Measurements from ENCODE around the gene EEF1AKMT4. TPM values are rescaled to one million over a fixed set of nuclear protein-coding genes. Genes with fewer than 3 reads are reported as not detected.

EEF1AKMT4 gene
- total and polyA plus RNA-seq, 8 donors, result 1.8 to 5.3 (median 2.9) TPM

DNA sequence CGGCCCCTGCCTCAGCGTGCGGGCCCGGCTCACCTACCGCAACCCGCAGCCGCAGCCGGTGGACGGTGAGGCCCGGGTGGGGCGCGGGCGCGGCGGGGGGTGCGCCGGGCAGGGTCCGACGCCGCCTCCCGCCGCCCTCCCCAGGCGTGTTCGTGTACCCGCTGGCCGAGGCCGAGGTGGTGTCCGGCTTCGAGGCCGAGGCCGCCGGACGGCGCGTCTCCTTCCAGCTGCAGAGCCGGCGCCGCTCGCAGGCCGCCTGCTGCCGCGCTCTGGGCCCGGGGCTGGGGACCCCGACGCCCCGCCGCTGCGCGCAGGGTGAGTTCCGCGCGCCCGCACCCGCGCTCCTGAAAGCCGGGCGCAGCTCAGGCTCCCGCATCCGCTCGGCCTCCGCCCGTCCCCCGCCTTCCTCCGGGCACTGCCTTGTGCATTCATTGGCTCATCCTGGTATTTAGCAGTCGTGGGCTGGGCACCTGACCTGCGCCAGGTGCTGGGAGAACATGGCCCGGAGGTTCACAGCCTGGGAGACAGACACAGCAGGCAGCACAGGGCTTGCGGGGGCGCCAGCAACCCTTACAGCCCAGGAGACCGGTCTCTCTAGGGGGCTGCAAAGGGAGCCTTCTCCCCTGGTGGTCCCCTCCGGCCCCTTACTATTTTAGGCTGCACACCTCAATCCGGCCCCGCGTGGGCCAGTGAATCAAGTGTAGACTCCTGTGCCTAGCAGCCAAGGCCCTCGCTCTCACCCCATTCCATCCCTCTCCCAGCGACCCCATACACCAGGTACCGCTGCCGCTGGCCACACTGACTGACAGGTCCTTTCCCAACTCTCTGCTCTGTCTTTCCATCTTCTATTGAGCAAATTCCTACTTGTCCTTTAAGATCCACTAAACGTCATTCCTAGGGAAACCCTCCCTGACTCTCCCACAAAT, 18.6 kb upstream of the EEF1AKMT4 start:
- WGBS, 2 donors, result 11 to 21% methylated on average over 32 to 79 of the region's 79 CpGs
- DNase-seq, result peak in 3 of 6 donors; percentile 49 to 78 (median 59)
- TF ChIP-seq, protein P1, sequence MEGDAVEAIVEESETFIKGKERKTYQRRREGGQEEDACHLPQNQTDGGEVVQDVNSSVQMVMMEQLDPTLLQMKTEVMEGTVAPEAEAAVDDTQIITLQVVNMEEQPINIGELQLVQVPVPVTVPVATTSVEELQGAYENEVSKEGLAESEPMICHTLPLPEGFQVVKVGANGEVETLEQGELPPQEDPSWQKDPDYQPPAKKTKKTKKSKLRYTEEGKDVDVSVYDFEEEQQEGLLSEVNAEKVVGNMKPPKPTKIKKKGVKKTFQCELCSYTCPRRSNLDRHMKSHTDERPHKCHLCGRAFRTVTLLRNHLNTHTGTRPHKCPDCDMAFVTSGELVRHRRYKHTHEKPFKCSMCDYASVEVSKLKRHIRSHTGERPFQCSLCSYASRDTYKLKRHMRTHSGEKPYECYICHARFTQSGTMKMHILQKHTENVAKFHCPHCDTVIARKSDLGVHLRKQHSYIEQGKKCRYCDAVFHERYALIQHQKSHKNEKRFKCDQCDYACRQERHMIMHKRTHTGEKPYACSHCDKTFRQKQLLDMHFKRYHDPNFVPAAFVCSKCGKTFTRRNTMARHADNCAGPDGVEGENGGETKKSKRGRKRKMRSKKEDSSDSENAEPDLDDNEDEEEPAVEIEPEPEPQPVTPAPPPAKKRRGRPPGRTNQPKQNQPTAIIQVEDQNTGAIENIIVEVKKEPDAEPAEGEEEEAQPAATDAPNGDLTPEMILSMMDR (IDR thresholded peaks at IDR 0.05), result no peak
- Histone ChIP-seq H3K27ac (no peak overlapping the region), H3K9me3 (no peaks in the 10 kb centered on the region), H3K4me3 (peak overlapping the region in 3 of 4 donors; percentile 23 to 69 (median 52)), H3K36me3 (no peaks in the 10 kb centered on the region), H3K27me3 (no peaks in the 10 kb centered on the region), H3K4me1 (peaks cover 0 to 8% (median 6%) of the 10 kb centered on the region in 3 donors)
- no peak for FAIRE-seq
- ATAC-seq, result peak in 3 of 4 donors; percentile 16 to 48 (median 43)
- intact Hi-C loops (cut with DNase I), result loop anchor here in 1 of 3 donors (10.0 kb wide), 2 partner anchors 86 to 336 kb away; no protein-coding TSS in a partner anchor

DNA sequence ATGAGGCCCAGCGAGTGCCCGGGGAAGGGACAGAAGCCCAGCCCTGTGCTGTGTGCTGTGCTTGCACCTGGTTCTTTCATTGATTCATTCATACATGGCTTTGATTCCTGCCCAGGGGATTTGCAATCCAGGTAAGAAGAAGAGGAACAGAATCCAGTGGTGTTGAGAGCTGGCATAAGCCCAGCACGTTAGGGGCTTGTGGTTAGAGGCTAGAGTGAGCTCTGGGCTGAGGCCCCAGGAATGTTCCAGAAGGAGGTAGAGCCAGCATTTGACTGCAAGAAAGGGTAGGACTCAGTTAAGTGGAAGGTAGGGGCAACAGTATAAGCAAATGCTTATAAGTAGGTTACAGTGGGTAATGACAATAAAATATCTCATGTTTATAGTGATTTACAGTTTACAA, 17.8 kb upstream of the EEF1AKMT4 start:
- intact Hi-C loops (cut with DNase I), result loop anchor here in 1 of 3 donors (10.0 kb wide), 2 partner anchors 87 to 337 kb away; no protein-coding TSS in a partner anchor
- no peaks in the 10 kb centered on the region for H3K27me3 ChIP-seq
- FAIRE-seq, result no peak
- 76 to 77% methylated on average over 3 of the region's 3 CpGs for WGBS, 2 donors
- DNase-seq, result no peak
- TF ChIP-seq, protein P1 (IDR thresholded peaks at IDR 0.05), result no peak
- H3K4me1 ChIP-seq, result peaks cover 0 to 8% (median 6%) of the 10 kb centered on the region in 3 donors
- no peaks in the 10 kb centered on the region for H3K36me3 ChIP-seq
- no peaks in the 10 kb centered on the region for H3K9me3 ChIP-seq
- ATAC-seq, result no peak
- no peak overlapping the region for H3K27ac ChIP-seq
- H3K4me3 ChIP-seq, result no peak overlapping the region

GRCh38 chr3:184233127-184233843, 16.2 kb upstream of the EEF1AKMT4 start:
- 86% methylated on average over 21 to 23 of the region's 23 CpGs for WGBS, 2 donors
- intact Hi-C loops (cut with DNase I), result loop anchor here in 1 of 3 donors (10.0 kb wide), 2 partner anchors 88 to 338 kb away; no protein-coding TSS in a partner anchor
- H3K4me1 ChIP-seq, result peaks cover 0 to 8% (median 6%) of the 10 kb centered on the region in 3 donors
- H3K27me3 ChIP-seq, result no peaks in the 10 kb centered on the region
- no peaks in the 10 kb centered on the region for H3K9me3 ChIP-seq
- FAIRE-seq, result no peak
- no peak for ATAC-seq
- H3K36me3 ChIP-seq, result no peaks in the 10 kb centered on the region
- H3K4me3 ChIP-seq, result no peak overlapping the region
- no peak overlapping the region for H3K27ac ChIP-seq
- DNase-seq, result no peak
- TF ChIP-seq, protein P1 (IDR thresholded peaks at IDR 0.05), result no peak

DNA sequence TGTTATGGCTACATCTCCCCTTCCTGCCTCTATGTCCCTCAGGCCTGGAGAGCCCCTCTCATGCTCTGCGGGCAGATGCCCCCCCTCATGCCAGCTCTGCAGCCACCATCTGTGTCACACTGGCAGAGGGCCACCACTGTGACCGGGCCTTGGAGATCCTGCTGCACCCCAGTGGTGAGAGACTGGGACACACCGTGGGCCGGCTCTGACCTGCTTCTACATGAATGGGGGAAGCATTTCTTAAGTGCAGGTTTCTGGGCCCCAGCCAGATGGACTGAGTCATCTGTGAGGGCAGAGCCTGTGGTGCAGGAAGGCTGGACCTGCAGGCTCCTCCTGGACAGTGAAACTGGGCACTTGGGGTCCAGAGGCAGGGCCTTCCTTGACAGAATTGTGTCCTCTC, 15.2 kb upstream of the EEF1AKMT4 start:
- intact Hi-C loops (cut with DNase I), result loop anchor here in 1 of 3 donors (10.0 kb wide), 2 partner anchors 89 to 339 kb away; no protein-coding TSS in a partner anchor
- H3K27me3 ChIP-seq, result no peaks in the 10 kb centered on the region
- H3K4me1 ChIP-seq, result peaks cover 0 to 8% (median 6%) of the 10 kb centered on the region in 3 donors
- no peaks in the 10 kb centered on the region for H3K9me3 ChIP-seq
- H3K36me3 ChIP-seq, result no peaks in the 10 kb centered on the region
- FAIRE-seq (no peak), ATAC-seq (peak; percentile 29 to 64 (median 44)), DNase-seq (peak; percentile 56 to 90 (median 80))
- WGBS, 2 donors, result 16 to 21% methylated on average over 4 of the region's 4 CpGs
- TF ChIP-seq, protein P1 (IDR thresholded peaks at IDR 0.05), result no peak
- H3K4me3 ChIP-seq, result no peak overlapping the region
- H3K27ac ChIP-seq, result no peak overlapping the region
